IMR-90 (cell line): ENCODE measurements around the gene RASL10A. TPM values are rescaled to one million over a fixed set of nuclear protein-coding genes. Genes with fewer than 3 reads are reported as not detected.
A peak's percentile ranks its signal among the peaks of the same experiment; 100 is the strongest.

Experiments
- ATAC-seq: fragments of 200-7000 bp; cut with Tn5 transposase; 2 replicates; pipeline ENCODE4 v1.9.1; 2020; ENCODE audit warnings: low read depth, mild to moderate bottlenecking, moderate library complexity
- BruUV-seq: library from RNA; stranded (reverse); fragments of 400-500 nt; replicated peaks from 2 replicates; lab custom pipeline; 2021; lab: Mats Ljungman, UMichigan
- CTCF ChIA-PET: fragments of 300-600 bp; formaldehyde crosslinking; extraction: SDS; loops from one replicate; lab custom pipeline; 2021; ENCODE audit warnings: antibody characterized with exemption; lab: Yijun Ruan, JAX
- POLR2A ChIA-PET: fragments of 300-600 bp; sonication (Branson Sonifier 250); formaldehyde crosslinking; loops from one replicate; lab custom pipeline; 2022; ENCODE audit warnings: antibody characterized with exemption; ENCODE audit not compliant: unreplicated experiment; lab: Charles Lee
- DNase-seq: peaks from one replicate; pipeline ENCODE4 v3.0.0; 2013
- H2AFZ ChIP-seq: replicated peaks from 2 replicates; pipeline ENCODE3; 2013; ENCODE audit warnings: low read length, mild to moderate bottlenecking; ENCODE audit not compliant: poor library complexity
- H2AK5ac ChIP-seq: 2 replicates; pipeline ENCODE4 v1.6.1; 2013; ENCODE audit warnings: low read depth, low read length, inconsistent platforms
- H2AK9ac ChIP-seq: replicated peaks from 2 replicates; pipeline ENCODE3; 2013; ENCODE audit warnings: mild to moderate bottlenecking, low read depth, low read length, moderate library complexity; ENCODE audit not compliant: poor library complexity
- H2BK120ac ChIP-seq: 2 replicates; pipeline ENCODE4 v1.6.1; 2013; ENCODE audit warnings: low read depth, low read length, inconsistent platforms
- H2BK15ac ChIP-seq: 3 replicates; pipeline ENCODE4 v1.6.1; 2013; ENCODE audit warnings: low read depth, low read length, inconsistent platforms
- H2BK20ac ChIP-seq: 2 replicates; pipeline ENCODE4 v1.6.1; 2013; ENCODE audit warnings: low read depth, mild to moderate bottlenecking, inconsistent platforms, low read length, moderate library complexity
- H2BK5ac ChIP-seq: 2 replicates; pipeline ENCODE4 v1.6.1; 2013; ENCODE audit warnings: mild to moderate bottlenecking, low read depth, low read length, inconsistent platforms; ENCODE audit not compliant: poor library complexity, severe bottlenecking
- H3K14ac ChIP-seq: replicated peaks from 2 replicates; pipeline ENCODE4 v1.6.1; 2013; ENCODE audit warnings: low read depth, low read length, inconsistent platforms
- H3K18ac ChIP-seq: 2 replicates; pipeline ENCODE4 v1.6.1; 2013; ENCODE audit warnings: low read depth, low read length, control low read depth
- H3K23ac ChIP-seq: 2 replicates; pipeline ENCODE4 v1.6.1; 2013; ENCODE audit warnings: low read depth, low read length, inconsistent platforms
- H3K27ac ChIP-seq: 2 replicates; pipeline ENCODE4 v1.5.1; 2013; ENCODE audit warnings: mild to moderate bottlenecking, control low read depth, low read length; ENCODE audit not compliant: insufficient read depth
- H3K27me3 ChIP-seq: 2 replicates; pipeline ENCODE4 v1.6.1; 2013; ENCODE audit warnings: low read length; ENCODE audit not compliant: control insufficient read depth, insufficient read depth
- H3K36me3 ChIP-seq: 2 replicates; pipeline ENCODE4 v1.6.1; 2013; ENCODE audit warnings: low read length, mixed read lengths; ENCODE audit not compliant: control insufficient read depth, insufficient read depth
- H3K4ac ChIP-seq: 2 replicates; pipeline ENCODE4 v1.6.1; 2013; ENCODE audit warnings: low read depth, low read length, inconsistent platforms
- H3K4me1 ChIP-seq: 2 replicates; pipeline ENCODE4 v1.6.1; 2013; ENCODE audit warnings: low read length, mixed read lengths; ENCODE audit not compliant: control insufficient read depth, insufficient read depth
- H3K4me2 ChIP-seq: 2 replicates; pipeline ENCODE4 v1.6.1; 2013; ENCODE audit warnings: low read depth, mild to moderate bottlenecking, control low read depth, low read length, moderate library complexity
- H3K4me3 ChIP-seq: 2 replicates; pipeline ENCODE4 v1.5.1; 2013; ENCODE audit warnings: low read depth, mild to moderate bottlenecking, control low read depth, low read length, moderate library complexity; ENCODE audit not compliant: insufficient read depth
- H3K56ac ChIP-seq: 2 replicates; pipeline ENCODE4 v1.6.1; 2013; ENCODE audit warnings: low read length, inconsistent platforms; ENCODE audit not compliant: insufficient read depth; ENCODE audit errors: extremely low read depth
- H3K79me1 ChIP-seq, 2 experiments: 2 replicates each; pipeline ENCODE4 v1.6.1; 2013; ENCODE audit warnings: low read length in 2 of 2, inconsistent platforms in 1 of 2, low read depth in 1 of 2
- H3K9ac ChIP-seq: 2 replicates; pipeline ENCODE4 v1.6.1; 2013; ENCODE audit warnings: low read depth, low read length, control low read depth
- H3K9me1 ChIP-seq: 2 replicates; pipeline ENCODE4 v1.6.1; 2013; ENCODE audit warnings: low read length, inconsistent platforms; ENCODE audit not compliant: insufficient read depth
- H3K9me3 ChIP-seq: 2 replicates; pipeline ENCODE4 v1.6.1; 2013; ENCODE audit warnings: low read length; ENCODE audit not compliant: control insufficient read depth, insufficient read depth
- H4K20me1 ChIP-seq: 2 replicates; pipeline ENCODE4 v1.6.1; 2013; ENCODE audit warnings: low read length, inconsistent platforms; ENCODE audit not compliant: insufficient read depth
- H4K5ac ChIP-seq: 2 replicates; pipeline ENCODE4 v1.6.1; 2013; ENCODE audit warnings: mild to moderate bottlenecking, low read depth, low read length, control low read depth
- H4K8ac ChIP-seq, 2 experiments: 2 replicates each; pipeline ENCODE4 v1.6.1; 2013; ENCODE audit warnings: low read depth in 2 of 2, low read length in 2 of 2, control low read depth in 1 of 2, inconsistent platforms in 1 of 2
- H4K91ac ChIP-seq: 2 replicates; pipeline ENCODE4 v1.6.1; 2013; ENCODE audit warnings: low read depth, low read length, inconsistent platforms; ENCODE audit not compliant: insufficient read depth
- BHLHE40 ChIP-seq: fragments of 150-350 bp; IDR thresholded peaks from 2 replicates; pipeline ENCODE4 v1.6.1; 2016; ENCODE audit warnings: mild to moderate bottlenecking, low read depth, low read length
- CHD1 ChIP-seq: IDR thresholded peaks from 2 replicates; pipeline ENCODE4 v1.6.1; 2012; ENCODE audit warnings: low read depth, low read length, improper control_type of control experiment
- FOS ChIP-seq: fragments of 150-350 bp; IDR thresholded peaks from 2 replicates; pipeline ENCODE4 v1.6.1; 2016; ENCODE audit warnings: low read depth, low read length
- MAFK ChIP-seq: IDR thresholded peaks from 2 replicates; pipeline ENCODE4 v1.6.1; 2012; ENCODE audit warnings: low read depth, low read length, improper control_type of control experiment
- MAZ ChIP-seq: IDR thresholded peaks from 2 replicates; pipeline ENCODE4 v1.6.1; 2012; ENCODE audit warnings: low read depth, mild to moderate bottlenecking, low read length, improper control_type of control experiment, moderate library complexity, borderline replicate concordance
- RAD21 ChIP-seq: IDR thresholded peaks from 2 replicates; pipeline ENCODE4 v1.6.1; 2012; ENCODE audit warnings: low read length, improper control_type of control experiment
- RFX5 ChIP-seq: IDR thresholded peaks from 2 replicates; pipeline ENCODE4 v1.8.0; 2012; ENCODE audit warnings: low read depth, mild to moderate bottlenecking, low read length, moderate library complexity
- WGBS, 2 experiments: methylation state at CpG; one replicate each; pipeline versions ENCODE4 v1.1.5 to v1.1.7; 2013; ENCODE audit warnings: missing lambda C conversion rate in 2 of 2; ENCODE audit not compliant: insufficient read length in 1 of 2; ENCODE audit errors: extremely low coverage in 2 of 2; 5-methylcytosine and 5-hydroxymethylcytosine counted together
- dilution Hi-C: fragments of 300-500 bp; cut with HindIII; formaldehyde crosslinking; loops from one replicate; pipeline ENCODE4 v1.14.3; 2018; ENCODE audit warnings: low sequenced_read_pairs; ENCODE audit not compliant: unreplicated experiment
- in situ Hi-C: fragments of 300-500 bp; cut with MboI; formaldehyde crosslinking; loops from 3 replicates; pipeline ENCODE4 v1.14.3; 2019; ENCODE audit warnings: low sequenced_read_pairs, inconsistent platforms, mixed read lengths
- intact Hi-C: fragments of 100-400 bp; cut with micrococcal nuclease; formaldehyde crosslinking; loops from 2 replicates; pipeline ENCODE4 v1.10.0; 2022
- polyA plus RNA-seq, 3 experiments: library from polyadenylated mRNA; depleted of rRNA; stranded (reverse); fragments of >200 nt; gene quantifications; 2 replicates each; pipeline ENCODE4 v1.2.3, GENCODE V29; 2012; ENCODE audit warnings: low replicate concordance in 1 of 3
- total RNA-seq: library from RNA; depleted of rRNA; stranded (reverse); fragments of >200 nt; gene quantifications from 2 replicates; pipeline ENCODE4 v1.2.3, GENCODE V29; 2012
- TF ChIP-seq, protein P1 (sequence below): fragments of 150-350 bp; IDR thresholded peaks from 2 replicates; pipeline ENCODE4 v1.6.1; 2016; ENCODE audit warnings: low read depth, mild to moderate bottlenecking, low read length, moderate library complexity, borderline replicate concordance
- TF ChIP-seq, protein P2 (sequence below): conservative IDR thresholded peaks from 2 replicates; pipeline ENCODE4 v1.5.1; 2012; ENCODE audit warnings: mild to moderate bottlenecking, low read depth, low read length, improper control_type of control experiment
- TF ChIP-seq, protein P3 (sequence below): fragments of 150-350 bp; IDR thresholded peaks from 2 replicates; pipeline ENCODE4 v1.6.1; 2017; ENCODE audit warnings: mild to moderate bottlenecking, antibody characterized with exemption, low read length, low read depth

Gene RASL10A
- total and polyA plus RNA-seq, 2 of the 4 experiments (the other 2 are of a cell fraction) = 0.26 TPM; not detected in 1

DNA sequence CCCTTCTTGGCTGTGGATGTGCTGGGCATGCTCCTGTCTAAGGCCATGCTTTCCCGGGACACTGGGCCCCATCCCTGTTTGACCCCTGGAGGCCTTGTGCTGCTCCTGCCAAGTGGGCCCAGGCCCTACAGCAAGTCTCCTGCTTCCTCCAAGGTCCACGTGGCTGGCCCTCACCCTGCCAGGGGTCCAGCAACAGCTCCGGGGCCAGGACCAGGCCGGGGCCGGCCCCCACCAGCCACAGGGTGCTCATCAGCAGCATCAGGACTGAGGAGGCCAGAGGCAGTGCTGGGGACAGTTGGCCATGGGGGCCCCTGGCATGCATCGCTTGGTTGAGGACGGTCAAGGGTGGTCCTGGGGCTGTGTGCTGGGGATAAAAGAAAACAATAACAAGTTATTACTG, 50.2 kb downstream of the RASL10A start:
- H4K91ac ChIP-seq = no peak overlapping the region

More for the DNA sequence above, 50.2 kb downstream of the RASL10A start:
- Histone ChIP-seq H2BK20ac (no peak overlapping the region), H3K56ac (no peak overlapping the region), H3K36me3 (peaks cover 17% of the 10 kb centered on the region), H3K4me1 (peaks cover 12% of the 10 kb centered on the region), H2AK5ac (no peak overlapping the region), H3K14ac (no peak overlapping the region), H2BK5ac (no peak overlapping the region), H3K4ac (no peak overlapping the region), H4K5ac (no peak overlapping the region), H2AFZ (no peak overlapping the region), H3K4me3 (no peak overlapping the region), H3K4me2 (no peak overlapping the region), H4K8ac (no peak overlapping the region), H3K79me1 (peaks cover 15 to 31% of the 10 kb centered on the region in 2 experiments; a peak in 3 of 4 replicates), H3K9me1 (peaks cover 10% of the 10 kb centered on the region; the same call in 1 of the 2 replicates), H3K9ac (no peak overlapping the region), H3K27me3 (no peaks in the 10 kb centered on the region), H4K20me1 (peaks cover 19% of the 10 kb centered on the region), H2BK15ac (no peak overlapping the region), H2AK9ac (peak overlapping the region; percentile 10), H3K18ac (no peak overlapping the region), H3K27ac (no peak overlapping the region), H3K9me3 (no peaks in the 10 kb centered on the region), H3K23ac (no peak overlapping the region), H2BK120ac (no peak overlapping the region)
- WGBS, 2 experiments = 80% methylated on average over 1 of the region's 7 CpGs; no CpG with 5 or more reads in 1 of the 2 experiments
- no peak for ATAC-seq
- no peak for DNase-seq
- ChIA-PET POLR2A (no interaction called here), CTCF (no interaction called here)
- intact Hi-C loops (no loop called here), dilution Hi-C loops (no loop called here), in situ Hi-C loops (no loop called here)
- no TSS peak for BruUV-seq
- TF ChIP-seq RFX5 = no peak
- TF ChIP-seq, protein P1, sequence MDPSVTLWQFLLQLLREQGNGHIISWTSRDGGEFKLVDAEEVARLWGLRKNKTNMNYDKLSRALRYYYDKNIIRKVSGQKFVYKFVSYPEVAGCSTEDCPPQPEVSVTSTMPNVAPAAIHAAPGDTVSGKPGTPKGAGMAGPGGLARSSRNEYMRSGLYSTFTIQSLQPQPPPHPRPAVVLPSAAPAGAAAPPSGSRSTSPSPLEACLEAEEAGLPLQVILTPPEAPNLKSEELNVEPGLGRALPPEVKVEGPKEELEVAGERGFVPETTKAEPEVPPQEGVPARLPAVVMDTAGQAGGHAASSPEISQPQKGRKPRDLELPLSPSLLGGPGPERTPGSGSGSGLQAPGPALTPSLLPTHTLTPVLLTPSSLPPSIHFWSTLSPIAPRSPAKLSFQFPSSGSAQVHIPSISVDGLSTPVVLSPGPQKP = no peak
- TF ChIP-seq, protein P2, sequence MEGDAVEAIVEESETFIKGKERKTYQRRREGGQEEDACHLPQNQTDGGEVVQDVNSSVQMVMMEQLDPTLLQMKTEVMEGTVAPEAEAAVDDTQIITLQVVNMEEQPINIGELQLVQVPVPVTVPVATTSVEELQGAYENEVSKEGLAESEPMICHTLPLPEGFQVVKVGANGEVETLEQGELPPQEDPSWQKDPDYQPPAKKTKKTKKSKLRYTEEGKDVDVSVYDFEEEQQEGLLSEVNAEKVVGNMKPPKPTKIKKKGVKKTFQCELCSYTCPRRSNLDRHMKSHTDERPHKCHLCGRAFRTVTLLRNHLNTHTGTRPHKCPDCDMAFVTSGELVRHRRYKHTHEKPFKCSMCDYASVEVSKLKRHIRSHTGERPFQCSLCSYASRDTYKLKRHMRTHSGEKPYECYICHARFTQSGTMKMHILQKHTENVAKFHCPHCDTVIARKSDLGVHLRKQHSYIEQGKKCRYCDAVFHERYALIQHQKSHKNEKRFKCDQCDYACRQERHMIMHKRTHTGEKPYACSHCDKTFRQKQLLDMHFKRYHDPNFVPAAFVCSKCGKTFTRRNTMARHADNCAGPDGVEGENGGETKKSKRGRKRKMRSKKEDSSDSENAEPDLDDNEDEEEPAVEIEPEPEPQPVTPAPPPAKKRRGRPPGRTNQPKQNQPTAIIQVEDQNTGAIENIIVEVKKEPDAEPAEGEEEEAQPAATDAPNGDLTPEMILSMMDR = no peak
- TF ChIP-seq, protein P3, sequence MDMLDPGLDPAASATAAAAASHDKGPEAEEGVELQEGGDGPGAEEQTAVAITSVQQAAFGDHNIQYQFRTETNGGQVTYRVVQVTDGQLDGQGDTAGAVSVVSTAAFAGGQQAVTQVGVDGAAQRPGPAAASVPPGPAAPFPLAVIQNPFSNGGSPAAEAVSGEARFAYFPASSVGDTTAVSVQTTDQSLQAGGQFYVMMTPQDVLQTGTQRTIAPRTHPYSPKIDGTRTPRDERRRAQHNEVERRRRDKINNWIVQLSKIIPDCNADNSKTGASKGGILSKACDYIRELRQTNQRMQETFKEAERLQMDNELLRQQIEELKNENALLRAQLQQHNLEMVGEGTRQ = no peak
- no peak for TF ChIP-seq BHLHE40
- no peak for TF ChIP-seq FOS
- no peak for TF ChIP-seq CHD1
- TF ChIP-seq MAZ = no peak
- TF ChIP-seq MAFK = no peak
- TF ChIP-seq RAD21 = no peak
